HepG2 (cell line): ENCODE data around the gene C14orf180. TPM values are rescaled to one million over a fixed set of nuclear protein-coding genes. Genes with fewer than 3 reads are reported as not detected.

Experiments
- AHR ChIP-seq: IDR thresholded peaks from 2 replicates; pipeline ENCODE4 v1.6.1; 2018; ENCODE audit warnings: missing genetic modification reagents, missing compliant biosample characterization
- GZF1 ChIP-seq: sonication (generic); formaldehyde crosslinking; IDR thresholded peaks from 2 replicates; pipeline ENCODE4 v1.5.1; 2020; ENCODE audit warnings: mild to moderate bottlenecking, missing genetic modification reagents
- HNRNPH1 ChIP-seq: fragments of 200-400 bp; formaldehyde crosslinking; optimal IDR thresholded peaks from 2 replicates; pipeline ENCODE3; 2017; ENCODE audit warnings: mild to moderate bottlenecking, low read depth, low read length
- KDM2A ChIP-seq: sonication (generic); formaldehyde crosslinking; IDR thresholded peaks from 2 replicates; pipeline ENCODE4 v1.4.0; 2020; ENCODE audit warnings: low read depth, missing genetic modification reagents, borderline replicate concordance
- MAFF ChIP-seq: IDR thresholded peaks from 2 replicates; pipeline ENCODE4 v1.6.1; 2011; ENCODE audit warnings: low read depth, low read length, improper control_type of control experiment
- ONECUT2 ChIP-seq: sonication (generic); formaldehyde crosslinking; IDR thresholded peaks from 2 replicates; pipeline ENCODE4 v1.4.0; 2020; ENCODE audit warnings: missing genetic modification reagents
- PPARG ChIP-seq: conservative IDR thresholded peaks from 2 replicates; pipeline ENCODE4 v1.6.1; 2016; ENCODE audit warnings: missing biosample characterization, missing genetic modification reagents
- RCOR2 ChIP-seq: IDR thresholded peaks from 2 replicates; pipeline ENCODE4 v1.6.1; 2016; ENCODE audit warnings: missing biosample characterization, missing genetic modification reagents
- SSRP1 ChIP-seq: IDR thresholded peaks from 2 replicates; pipeline ENCODE4 v1.6.1; 2016; ENCODE audit warnings: control low read depth
- XRCC5 ChIP-seq: fragments of 200-400 bp; formaldehyde crosslinking; optimal IDR thresholded peaks from 2 replicates; pipeline ENCODE3; 2017; ENCODE audit warnings: mild to moderate bottlenecking, low read length
- ZNF441 ChIP-seq: sonication (generic); formaldehyde crosslinking; IDR thresholded peaks from 2 replicates; pipeline ENCODE4 v1.7.0; 2021; ENCODE audit warnings: missing genetic modification reagents, borderline replicate concordance
- ZSCAN20 ChIP-seq: sonication (generic); formaldehyde crosslinking; IDR thresholded peaks from 2 replicates; pipeline ENCODE4 v1.4.0; 2020; ENCODE audit warnings: missing genetic modification reagents, mild to moderate bottlenecking, borderline replicate concordance
- polyA plus RNA-seq, 8 experiments: library from polyadenylated mRNA; depleted of rRNA in 3 of 8; stranded (reverse) in 7 of 8; unstranded in 1 of 8; fragments of >200 nt; fragmentation: Illumina TruSeq in 4 of 8; extraction: Trizol in 4 of 8; gene quantifications; 2 replicates each; pipeline versions ENCODE4 v1.2.1 to v1.2.3, GENCODE V29; 2011 to 2016; ENCODE audit warnings: low read depth in 4 of 8, missing spikeins in 1 of 8, mixed read lengths in 1 of 8; ENCODE audit not compliant: insufficient read depth in 1 of 8
- total RNA-seq, 5 experiments: library from RNA; depleted of rRNA; stranded (reverse); fragments of >200 nt; fragmentation: Illumina TruSeq; extraction: Trizol; gene quantifications; 2 replicates each; pipeline ENCODE4 v1.2.3, GENCODE V29; 2016; ENCODE audit warnings: low read depth in 1 of 5
- TF ChIP-seq, protein P1 (sequence below): fragments of 450-650 bp; IDR thresholded peaks from 2 replicates; pipeline ENCODE4 v1.6.1; 2016
- TF ChIP-seq, protein P2 (sequence below): sonication (generic); formaldehyde crosslinking; IDR thresholded peaks from 2 replicates; pipeline ENCODE4 v1.8.0; 2022; ENCODE audit warnings: low read depth, missing genetic modification reagents
- TF ChIP-seq, protein P3 (sequence below): sonication (generic); formaldehyde crosslinking; IDR thresholded peaks from 2 replicates; pipeline ENCODE4 v1.4.0; 2020; ENCODE audit warnings: low read depth, mild to moderate bottlenecking, missing genetic modification reagents

C14orf180 gene
- total and polyA plus RNA-seq, 2 of the 13 experiments (the other 11 are each of a cell fraction or from before 2014, with no cell fraction given): not detected

DNA sequence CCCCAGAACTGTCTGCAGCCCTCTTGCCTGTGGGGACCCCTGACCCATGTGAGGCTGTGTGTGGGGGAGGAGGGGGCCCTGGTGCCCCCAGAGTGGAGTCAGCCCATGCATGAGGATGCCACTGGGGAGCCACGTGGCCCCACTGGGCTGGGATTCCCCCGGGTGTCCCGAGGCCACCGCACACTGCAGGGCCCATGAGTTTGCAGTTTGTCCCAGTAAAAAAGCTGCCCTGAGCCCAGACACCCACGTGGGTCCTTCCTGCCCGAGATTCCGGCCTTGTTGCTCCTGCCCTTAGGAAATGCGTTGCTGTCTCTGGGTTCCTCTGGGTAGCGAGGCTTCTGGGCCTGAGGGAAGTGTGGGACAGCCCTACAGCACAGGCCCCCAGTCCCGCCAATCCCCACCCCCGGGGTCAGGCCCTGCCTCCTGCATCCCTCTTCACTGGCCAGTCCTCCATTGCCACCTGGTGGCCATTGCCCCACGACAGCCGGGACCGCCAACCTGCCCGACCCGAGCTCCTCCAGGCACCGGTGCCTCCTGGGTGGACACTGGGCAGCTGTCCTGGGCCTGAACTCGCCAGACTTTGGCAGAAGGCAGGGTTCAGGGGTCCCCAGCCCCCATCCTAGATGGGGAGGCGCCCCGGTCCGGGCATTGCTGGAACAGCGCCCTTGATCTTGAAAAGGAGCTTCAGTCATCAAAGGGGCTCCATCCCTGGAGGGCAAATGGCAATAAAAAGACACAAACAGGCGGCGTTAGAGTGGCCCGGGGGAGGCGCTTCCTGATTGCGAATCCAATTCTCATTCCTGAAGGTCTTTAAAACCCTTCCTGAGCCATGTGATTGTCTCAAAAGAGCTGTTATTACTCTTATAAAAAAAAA lies 15.6 kb upstream of the C14orf180 start (continued):
- TF ChIP-seq, protein P1, sequence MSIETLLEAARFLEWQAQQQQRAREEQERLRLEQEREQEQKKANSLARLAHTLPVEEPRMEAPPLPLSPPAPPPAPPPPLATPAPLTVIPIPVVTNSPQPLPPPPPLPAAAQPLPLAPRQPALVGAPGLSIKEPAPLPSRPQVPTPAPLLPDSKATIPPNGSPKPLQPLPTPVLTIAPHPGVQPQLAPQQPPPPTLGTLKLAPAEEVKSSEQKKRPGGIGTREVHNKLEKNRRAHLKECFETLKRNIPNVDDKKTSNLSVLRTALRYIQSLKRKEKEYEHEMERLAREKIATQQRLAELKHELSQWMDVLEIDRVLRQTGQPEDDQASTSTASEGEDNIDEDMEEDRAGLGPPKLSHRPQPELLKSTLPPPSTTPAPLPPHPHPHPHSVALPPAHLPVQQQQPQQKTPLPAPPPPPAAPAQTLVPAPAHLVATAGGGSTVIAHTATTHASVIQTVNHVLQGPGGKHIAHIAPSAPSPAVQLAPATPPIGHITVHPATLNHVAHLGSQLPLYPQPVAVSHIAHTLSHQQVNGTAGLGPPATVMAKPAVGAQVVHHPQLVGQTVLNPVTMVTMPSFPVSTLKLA: peak; percentile 53; the same call in 1 of the 2 replicates
- TF ChIP-seq HNRNPH1 (no peak), PPARG (no peak), SSRP1 (CRISPR knock-in tag) (no peak), ZNF441 (no peak), KDM2A (peak; percentile 46; the same call in 1 of the 2 replicates), ONECUT2 (CRISPR knock-in tag) (no peak), GZF1 (CRISPR knock-in tag) (no peak), RCOR2 (CRISPR knock-in tag) (no peak), MAFF (no peak), AHR (CRISPR knock-in tag) (no peak), ZSCAN20 (CRISPR knock-in tag) (no peak), XRCC5 (peak; percentile 41)
- TF ChIP-seq, protein P2, sequence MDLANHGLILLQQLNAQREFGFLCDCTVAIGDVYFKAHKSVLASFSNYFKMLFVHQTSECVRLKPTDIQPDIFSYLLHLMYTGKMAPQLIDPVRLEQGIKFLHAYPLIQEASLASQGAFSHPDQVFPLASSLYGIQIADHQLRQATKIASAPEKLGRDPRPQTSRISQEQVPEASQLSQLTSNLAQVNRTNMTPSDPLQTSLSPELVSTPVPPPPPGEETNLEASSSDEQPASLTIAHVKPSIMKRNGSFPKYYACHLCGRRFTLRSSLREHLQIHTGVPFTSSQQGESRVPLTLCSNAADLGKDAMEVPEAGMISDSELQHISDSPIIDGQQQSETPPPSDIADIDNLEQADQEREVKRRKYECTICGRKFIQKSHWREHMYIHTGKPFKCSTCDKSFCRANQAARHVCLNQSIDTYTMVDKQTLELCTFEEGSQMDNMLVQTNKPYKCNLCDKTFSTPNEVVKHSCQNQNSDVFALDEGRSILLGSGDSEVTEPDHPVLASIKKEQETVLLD (CRISPR knock-in tag): no peak
- TF ChIP-seq, protein P3, sequence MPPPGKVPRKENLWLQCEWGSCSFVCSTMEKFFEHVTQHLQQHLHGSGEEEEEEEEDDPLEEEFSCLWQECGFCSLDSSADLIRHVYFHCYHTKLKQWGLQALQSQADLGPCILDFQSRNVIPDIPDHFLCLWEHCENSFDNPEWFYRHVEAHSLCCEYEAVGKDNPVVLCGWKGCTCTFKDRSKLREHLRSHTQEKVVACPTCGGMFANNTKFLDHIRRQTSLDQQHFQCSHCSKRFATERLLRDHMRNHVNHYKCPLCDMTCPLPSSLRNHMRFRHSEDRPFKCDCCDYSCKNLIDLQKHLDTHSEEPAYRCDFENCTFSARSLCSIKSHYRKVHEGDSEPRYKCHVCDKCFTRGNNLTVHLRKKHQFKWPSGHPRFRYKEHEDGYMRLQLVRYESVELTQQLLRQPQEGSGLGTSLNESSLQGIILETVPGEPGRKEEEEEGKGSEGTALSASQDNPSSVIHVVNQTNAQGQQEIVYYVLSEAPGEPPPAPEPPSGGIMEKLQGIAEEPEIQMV (CRISPR knock-in tag): no peak
